Measurements from ENCODE around the gene CARD9.

- TF ChIP-seq CTCF (IDR thresholded peaks at IDR 0.05): no peak
- TF ChIP-seq IRF3 (IDR thresholded peaks at IDR 0.05; ENCODE audit: low read depth, low read length): no peak
These were observed 15.5 kb downstream of the CARD9 start for GRCh38 chr9:136358016-136358415.

Data from SK-N-SH (cell line).